Activated effector memory CD4-positive, alpha-beta T cell treated with Interleukin-2 at 50 U/mL for 16 hours (primary cell): Measurements from ENCODE around the gene CHRND.

Experiments
- DNase-seq: peaks from one replicate; pipeline ENCODE4 v3.0.0-alpha.2; 2020

Gene CHRND

GRCh38 chr2:232577841-232578240 lies 51.9 kb downstream of the CHRND start:
- DNase-seq: no peak

GRCh38 chr2:232578626-232579025 lies 52.7 kb downstream of the CHRND start:
- no peak for DNase-seq

GRCh38 chr2:232580648-232580981 lies 54.7 kb downstream of the CHRND start:
- no peak for DNase-seq

GRCh38 chr2:232581725-232582124 lies 55.8 kb downstream of the CHRND start:
- no peak for DNase-seq

GRCh38 chr2:232584238-232584637 lies 58.3 kb downstream of the CHRND start:
- DNase-seq: no peak
